ENCODE measurements around the gene TTYH1.

The TTYH1 gene

GRCh38 chr19:54416695-54417491 is 1.6 kb downstream of the TTYH1 start:
- Histone ChIP-seq H3K36me3 (ENCODE audit: control insufficient read depth, insufficient read depth, low read length) (no peaks in the 10 kb centered on the region), H3K4me2 (ENCODE audit: low read length) (no peak overlapping the region), H3K4me1 (no peaks in the 10 kb centered on the region), H3K79me2 (no peaks in the 10 kb centered on the region), H3K9me3 (ENCODE audit: control insufficient read depth, low read length) (no peaks in the 10 kb centered on the region), H2AFZ (no peak overlapping the region), H3K9ac (no peak overlapping the region), H3K27me3 (ENCODE audit: control insufficient read depth, insufficient read depth, low read length) (peaks cover 8% of the 10 kb centered on the region), H3K4me3 (ENCODE audit: low read depth, low read length) (no peak overlapping the region), H3K27ac (no peak overlapping the region)
- no peak for TF ChIP-seq CTCF (IDR thresholded peaks at IDR 0.05)

GRCh38 chr19:54418030-54418929 is 3.0 kb downstream of the TTYH1 start:
- TF ChIP-seq CTCF (IDR thresholded peaks at IDR 0.05), result no peak
- Histone ChIP-seq H3K4me2 (ENCODE audit: low read length) (no peak overlapping the region), H3K9ac (no peak overlapping the region), H3K79me2 (no peaks in the 10 kb centered on the region), H3K27ac (no peak overlapping the region), H3K4me1 (no peaks in the 10 kb centered on the region), H3K27me3 (ENCODE audit: control insufficient read depth, insufficient read depth, low read length) (peaks cover 8% of the 10 kb centered on the region), H3K9me3 (ENCODE audit: control insufficient read depth, low read length) (no peaks in the 10 kb centered on the region), H3K36me3 (ENCODE audit: control insufficient read depth, insufficient read depth, low read length) (no peaks in the 10 kb centered on the region), H2AFZ (no peak overlapping the region), H3K4me3 (ENCODE audit: low read depth, low read length) (no peak overlapping the region)

DNA sequence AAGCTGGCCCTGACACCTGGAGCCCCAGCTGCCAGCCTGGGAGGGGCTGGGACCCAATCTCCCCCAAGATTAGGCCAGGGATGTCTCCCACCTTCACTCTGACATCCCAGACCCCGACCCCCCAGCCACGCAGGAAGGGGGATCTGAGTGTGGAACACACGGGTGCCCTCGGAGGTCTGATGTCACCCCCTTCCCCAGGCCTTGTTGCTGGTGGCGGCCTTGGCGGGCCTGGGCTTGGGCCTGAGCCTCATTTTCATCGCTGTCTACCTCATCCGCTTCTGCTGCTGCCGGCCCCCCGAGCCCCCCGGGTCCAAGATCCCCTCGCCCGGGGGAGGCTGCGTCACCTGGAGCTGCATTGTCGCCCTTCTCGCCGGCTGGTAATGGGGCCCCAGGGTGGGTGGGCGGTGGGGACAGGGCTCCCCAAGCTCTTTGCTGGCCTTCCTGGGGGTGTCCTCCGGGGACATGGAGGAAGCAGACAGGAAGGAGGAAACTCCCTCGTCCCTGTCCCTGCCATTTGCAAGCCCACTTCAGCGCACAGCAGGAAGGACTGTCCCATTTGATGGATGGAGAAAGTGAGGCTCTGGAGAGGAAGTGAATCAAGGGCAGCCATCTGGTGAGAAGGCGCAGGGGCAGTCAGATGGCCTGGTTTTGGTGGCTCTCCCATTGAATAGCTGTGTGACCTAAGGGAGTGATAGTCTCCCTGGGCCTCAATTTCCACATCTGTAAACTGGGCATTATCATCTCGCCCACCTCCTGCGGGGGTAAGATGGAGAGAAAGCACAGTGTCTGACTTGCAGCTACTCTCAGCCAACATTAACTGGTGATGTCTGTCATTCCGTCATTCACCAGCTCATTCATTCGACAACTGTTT is 3.9 kb downstream of the TTYH1 start:
- no peaks in the 10 kb centered on the region for H3K36me3 ChIP-seq (ENCODE audit: control insufficient read depth, insufficient read depth, low read length)
- no peak overlapping the region for H3K27ac ChIP-seq
- peaks cover 8% of the 10 kb centered on the region for H3K27me3 ChIP-seq (ENCODE audit: control insufficient read depth, insufficient read depth, low read length)
- H3K4me2 ChIP-seq (ENCODE audit: low read length), result no peak overlapping the region
- no peak overlapping the region for H3K4me3 ChIP-seq (ENCODE audit: low read depth, low read length)
- H3K9ac ChIP-seq, result no peak overlapping the region
- no peak overlapping the region for H2AFZ ChIP-seq
- no peaks in the 10 kb centered on the region for H3K4me1 ChIP-seq
- H3K79me2 ChIP-seq, result no peaks in the 10 kb centered on the region
- TF ChIP-seq CTCF (IDR thresholded peaks at IDR 0.05), result no peak
- no peaks in the 10 kb centered on the region for H3K9me3 ChIP-seq (ENCODE audit: control insufficient read depth, low read length)

DNA sequence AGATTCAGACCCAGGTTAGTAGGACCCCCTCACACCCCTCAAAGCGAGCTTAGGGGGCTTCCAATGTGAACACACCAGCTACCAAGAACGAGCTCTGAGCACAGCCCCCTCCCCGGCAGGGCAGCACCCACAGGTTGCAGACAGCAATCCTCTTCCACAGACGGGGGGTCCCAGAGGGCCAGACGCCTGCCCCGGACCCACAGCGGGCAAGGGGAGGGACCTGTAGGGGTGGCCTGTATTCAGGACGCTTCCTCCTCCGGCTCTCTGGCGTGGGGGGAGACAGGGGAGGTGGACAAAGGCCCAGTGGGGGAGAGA is 4.8 kb downstream of the TTYH1 start:
- Histone ChIP-seq H3K9ac (no peak overlapping the region), H3K27ac (no peak overlapping the region), H3K4me3 (ENCODE audit: low read depth, low read length) (no peak overlapping the region), H3K4me1 (no peaks in the 10 kb centered on the region), H3K9me3 (ENCODE audit: control insufficient read depth, low read length) (no peaks in the 10 kb centered on the region), H3K36me3 (ENCODE audit: control insufficient read depth, insufficient read depth, low read length) (no peaks in the 10 kb centered on the region), H3K27me3 (ENCODE audit: control insufficient read depth, insufficient read depth, low read length) (peaks cover 8% of the 10 kb centered on the region), H2AFZ (no peak overlapping the region), H3K4me2 (ENCODE audit: low read length) (no peak overlapping the region), H3K79me2 (no peaks in the 10 kb centered on the region)
- TF ChIP-seq CTCF (IDR thresholded peaks at IDR 0.05), result no peak
